AG09319 (cell line): Measurements from ENCODE around the gene CCDC192.

ENCODE experiments used
- DNase-seq: peaks from one replicate; pipeline ENCODE4 v3.0.0-alpha.2; 2010; ENCODE audit warnings: low read depth; ENCODE audit errors: extremely low read depth
- CTCF ChIP-seq: IDR thresholded peaks from 2 replicates; pipeline ENCODE4 v1.5.1; 2011; ENCODE audit warnings: low read depth, mild to moderate bottlenecking, inconsistent platforms, low read length, moderate library complexity

The CCDC192 gene

GRCh38 chr5:127936439-127936972 is 233.3 kb downstream of the CCDC192 start:
- no peak for TF ChIP-seq CTCF
- no peak for DNase-seq

GRCh38 chr5:127938746-127939145 is 235.6 kb downstream of the CCDC192 start:
- no peak for DNase-seq
- no peak for TF ChIP-seq CTCF

DNA sequence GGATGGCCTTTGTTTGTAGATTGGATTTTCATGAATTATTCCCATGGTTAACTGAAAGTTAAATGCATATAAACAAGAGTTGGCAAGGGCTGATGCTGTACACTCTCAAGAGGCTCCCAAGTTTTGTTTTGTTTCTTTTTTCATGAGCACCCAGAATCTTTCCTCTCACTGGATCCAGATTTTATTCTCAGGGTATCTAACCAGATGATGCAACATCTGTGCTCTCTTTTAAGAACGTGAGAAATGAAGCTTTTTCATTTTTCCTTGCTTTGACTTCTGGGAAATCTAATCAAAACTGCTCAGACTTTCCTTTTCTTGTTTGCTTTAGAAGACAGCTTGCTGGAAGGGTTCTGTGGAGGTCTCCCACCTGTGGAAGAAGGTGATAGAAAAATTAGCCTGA is 237.7 kb downstream of the CCDC192 start:
- DNase-seq, result no peak
- TF ChIP-seq CTCF, result no peak

- no peak for TF ChIP-seq CTCF
- DNase-seq, result no peak
These were observed 238.5 kb downstream of the CCDC192 start for GRCh38 chr5:127941646-127942045.

GRCh38 chr5:127942246-127943060 is 239.3 kb downstream of the CCDC192 start:
- no peak for TF ChIP-seq CTCF
- DNase-seq, result no peak

DNA sequence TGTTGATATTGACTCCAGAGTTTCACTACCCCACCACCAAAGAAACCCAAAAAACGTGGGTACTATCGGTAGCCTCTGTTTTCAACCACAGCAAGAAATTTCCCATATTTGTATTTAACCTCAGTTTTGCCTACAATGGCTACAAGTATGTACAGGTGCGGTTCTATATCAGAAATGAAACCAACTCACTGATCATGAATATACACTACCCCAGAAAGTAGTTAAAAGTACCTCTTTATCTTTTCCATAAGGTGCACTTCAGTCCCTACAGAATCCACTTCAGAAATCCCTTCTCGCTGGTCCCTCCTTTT is 239.8 kb downstream of the CCDC192 start:
- no peak for TF ChIP-seq CTCF
- DNase-seq, result no peak

DNA sequence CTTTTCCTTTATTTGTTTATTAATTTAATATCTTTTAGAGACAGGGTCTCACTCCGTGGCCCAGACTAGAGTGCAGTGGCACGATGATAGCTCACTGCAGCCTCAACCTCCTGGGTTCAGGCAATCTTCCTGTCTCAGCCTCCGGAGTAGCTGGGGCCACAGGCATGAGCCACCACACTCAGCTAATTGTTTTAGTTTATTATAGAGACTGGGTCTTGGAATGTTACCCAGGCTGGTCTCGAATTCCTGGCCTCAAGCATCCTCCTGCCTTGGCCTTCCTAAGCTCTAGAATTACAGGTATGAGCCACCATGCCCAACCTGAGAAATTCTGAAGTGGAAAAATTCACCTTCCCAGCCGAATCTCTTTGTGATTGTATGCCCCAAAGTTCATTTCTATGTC is 240.9 kb downstream of the CCDC192 start:
- no peak for DNase-seq
- TF ChIP-seq CTCF, result no peak
